Tibial nerve (tissue), 3 donors: ENCODE data around the gene GHRL.

ENCODE experiments used
- EP300 ChIP-seq, 2 donors: sonication (generic); formaldehyde crosslinking; IDR thresholded peaks; one replicate each; pipeline ENCODE4 v1.6.1; 2017; ENCODE audit warnings: antibody characterized with exemption in 2 of 2, mild to moderate bottlenecking in 1 of 2
- POLR2A ChIP-seq, 2 donors: fragments of 450-650 bp; IDR thresholded peaks; one replicate each; pipeline ENCODE4 v1.6.1; 2017; ENCODE audit warnings: antibody characterized with exemption in 2 of 2, mild to moderate bottlenecking in 2 of 2, moderate library complexity in 2 of 2

- TF ChIP-seq POLR2A (IDR thresholded peaks at IDR 0.05), result no peak
- no peak for TF ChIP-seq EP300 (IDR thresholded peaks at IDR 0.05)
These were observed 27.6 kb upstream of the GHRL start for GRCh38 chr3:10320320-10320677.
